WTC11 (cell line): Measurements from ENCODE around the gene UPF3A. TPM values are rescaled to one million over a fixed set of nuclear protein-coding genes. Genes with fewer than 3 reads are reported as not detected.

ENCODE experiments used
- ATAC-seq: fragments of 200-7000 bp; cut with Tn5 transposase; 2 replicates; pipeline ENCODE4 v1.10.0; 2021; ENCODE audit warnings: mild to moderate bottlenecking, moderate library complexity
- CTCF ChIA-PET: fragments of 300-600 bp; sonication (Branson Sonifier 250); formaldehyde crosslinking; loops from one replicate; lab custom pipeline; 2021; ENCODE audit warnings: antibody characterized with exemption; lab: Charles Lee
- POLR2A ChIA-PET: fragments of 350-600 bp; sonication (Branson Sonifier 250); formaldehyde crosslinking; loops from one replicate; lab custom pipeline; 2021; ENCODE audit warnings: antibody characterized with exemption; lab: Charles Lee
- DNase-seq: peaks from one replicate; pipeline ENCODE4 v3.0.0; 2021; ENCODE audit warnings: low spot score
- H3K27ac Mint-ChIP-seq: 2 replicates; pipeline ENCODE4 v1.8.0; 2021; ENCODE audit warnings: mixed read lengths
- H3K27me3 Mint-ChIP-seq: 2 replicates; pipeline ENCODE4 v1.8.0; 2021; ENCODE audit warnings: low read depth, mild to moderate bottlenecking, moderate library complexity, mixed read lengths
- H3K36me3 Mint-ChIP-seq: 2 replicates; pipeline ENCODE4 v1.8.0; 2021; ENCODE audit warnings: mixed read lengths
- H3K4me1 Mint-ChIP-seq: 2 replicates; pipeline ENCODE4 v1.8.0; 2022; ENCODE audit warnings: mixed read lengths
- H3K4me3 Mint-ChIP-seq: 2 replicates; pipeline ENCODE4 v1.8.0; 2021; ENCODE audit warnings: mild to moderate bottlenecking, moderate library complexity, mixed read lengths
- H3K9me3 Mint-ChIP-seq: 2 replicates; pipeline ENCODE4 v1.8.0; 2021; ENCODE audit warnings: mixed read lengths
- ARID4B ChIP-seq: sonication (generic); formaldehyde crosslinking; IDR thresholded peaks from 2 replicates; pipeline ENCODE4 v1.8.0; 2023; ENCODE audit warnings: missing genetic modification reagents, mild to moderate bottlenecking, borderline replicate concordance
- CDX4 ChIP-seq: fragments of 250-450 bp; sonication (Bioruptor Pico); IDR thresholded peaks from 2 replicates; pipeline ENCODE4 v1.9.0; 2021; ENCODE audit warnings: moderate library complexity, mild to moderate bottlenecking, inconsistent platforms, borderline replicate concordance
- CREM ChIP-seq: sonication (generic); formaldehyde crosslinking; IDR thresholded peaks from 2 replicates; pipeline ENCODE4 v1.8.1; 2022; ENCODE audit warnings: mild to moderate bottlenecking, missing genetic modification reagents, moderate library complexity
- EMX1 ChIP-seq: fragments of 250-450 bp; sonication (Bioruptor Pico); IDR thresholded peaks from 2 replicates; pipeline ENCODE4 v1.8.0; 2021; ENCODE audit warnings: mild to moderate bottlenecking
- GRHL2 ChIP-seq: fragments of 250-450 bp; sonication (Bioruptor Pico); IDR thresholded peaks from 2 replicates; pipeline ENCODE4 v1.8.0; 2022; ENCODE audit warnings: mild to moderate bottlenecking, moderate library complexity; ENCODE audit not compliant: insufficient replicate concordance, severe bottlenecking
- GTF2I ChIP-seq: fragments of 250-450 bp; sonication (Bioruptor Pico); conservative IDR thresholded peaks from 2 replicates; pipeline ENCODE4 v1.4.0; 2021; ENCODE audit warnings: mild to moderate bottlenecking
- IRF1 ChIP-seq: sonication (generic); formaldehyde crosslinking; IDR thresholded peaks from 2 replicates; pipeline ENCODE4 v1.8.0; 2023; ENCODE audit warnings: missing genetic modification reagents
- MYBL2 ChIP-seq: sonication (generic); formaldehyde crosslinking; IDR thresholded peaks from 2 replicates; pipeline ENCODE4 v1.8.1; 2023; ENCODE audit warnings: mild to moderate bottlenecking, moderate library complexity, missing genetic modification reagents
- OVOL2 ChIP-seq: fragments of 250-450 bp; sonication (Bioruptor Pico); IDR thresholded peaks from 2 replicates; pipeline ENCODE4 v1.9.0; 2021; ENCODE audit warnings: mild to moderate bottlenecking, borderline replicate concordance
- RELA ChIP-seq: sonication (generic); formaldehyde crosslinking; IDR thresholded peaks from 2 replicates; pipeline ENCODE4 v1.8.1; 2022; ENCODE audit warnings: missing genetic modification reagents, mild to moderate bottlenecking, borderline replicate concordance
- ZBTB43 ChIP-seq: sonication (generic); formaldehyde crosslinking; IDR thresholded peaks from 2 replicates; pipeline ENCODE4 v1.8.1; 2023; ENCODE audit warnings: mild to moderate bottlenecking, missing genetic modification reagents
- ZNF121 ChIP-seq: sonication (generic); formaldehyde crosslinking; IDR thresholded peaks from 2 replicates; pipeline ENCODE4 v1.8.0; 2023; ENCODE audit warnings: missing genetic modification reagents
- ZNF532 ChIP-seq: fragments of 250-450 bp; sonication (Bioruptor Pico); IDR thresholded peaks from 2 replicates; pipeline ENCODE4 v1.9.0; 2021; ENCODE audit warnings: mild to moderate bottlenecking, borderline replicate concordance
- ZNF671 ChIP-seq: fragments of 250-450 bp; sonication (Bioruptor Pico); IDR thresholded peaks from 2 replicates; pipeline ENCODE4 v1.8.0; 2021; ENCODE audit warnings: mild to moderate bottlenecking
- ZSCAN18 ChIP-seq: fragments of 250-450 bp; sonication (Bioruptor Pico); IDR thresholded peaks from 2 replicates; pipeline ENCODE4 v2.1.2; 2022; ENCODE audit warnings: mild to moderate bottlenecking, moderate library complexity
- total RNA-seq: library from RNA; stranded (reverse); gene quantifications from 3 replicates; pipeline ENCODE4 v1.2.3, GENCODE V29; 2021

UPF3A gene
- total RNA-seq, 1 experiment from 2014 or later: 71.9 TPM

GRCh38 chr13:114320065-114320464, 38.7 kb downstream of the UPF3A start:
- DNase-seq (no peak), ATAC-seq (no peak)
- H3K27ac Mint-ChIP-seq: no peak overlapping the region
- CTCF ChIA-PET: no interaction called here
- no peak overlapping the region for H3K4me3 Mint-ChIP-seq
- H3K36me3 Mint-ChIP-seq: peaks cover 55% of the 10 kb centered on the region
- TF ChIP-seq GRHL2 (CRISPR knock-in tag) (no peak), EMX1 (CRISPR knock-in tag) (no peak), ZNF121 (CRISPR knock-in tag) (no peak), ZBTB43 (no peak), ZNF671 (CRISPR knock-in tag) (no peak), MYBL2 (CRISPR knock-in tag) (no peak), CREM (CRISPR knock-in tag) (no peak), IRF1 (CRISPR knock-in tag) (no peak), ARID4B (CRISPR knock-in tag) (no peak), GTF2I (CRISPR knock-in tag) (no peak), CDX4 (no peak), OVOL2 (no peak), RELA (no peak), ZNF532 (no peak), ZSCAN18 (CRISPR knock-in tag) (no peak)
- TF ChIP-seq, all 79 proteins: peak for 0
- POLR2A ChIA-PET: no interaction called here
- H3K9me3 Mint-ChIP-seq: no peaks in the 10 kb centered on the region
- no peaks in the 10 kb centered on the region for H3K27me3 Mint-ChIP-seq
- peaks cover 6% of the 10 kb centered on the region for H3K4me1 Mint-ChIP-seq
